Activated CD8-positive, alpha-beta memory T cell treated with anti-CD3 and anti-CD28 coated beads for 48 hours (primary cell): ENCODE results near the gene LILRB3.
"Not testable (repeated sequence)": the region's sequence is repeated elsewhere in the genome, so short reads cannot be mapped to it uniquely, and the experiment has no call there.

ENCODE experiments used
- DNase-seq, 3 experiments: peaks; one replicate each; pipeline ENCODE4 v3.0.0-alpha.2; 2020; ENCODE audit warnings: low read depth in 2 of 3, low spot score in 2 of 3

LILRB3 gene

GRCh38 chr19:54222474-54223276 is at the start of gene LILRB3:
LILRB3 (minus strand) TSS chr19:54223007; CDS start chr19:54222976, 31 bp downstream.
- not testable (repeated sequence) for DNase-seq

- DNase-seq, result not testable (repeated sequence)
These were observed 49.4 kb upstream of the LILRB3 start for GRCh38 chr19:54272181-54272580.

GRCh38 chr19:54271587-54271986 is 48.8 kb upstream of the LILRB3 start:
- DNase-seq, result not testable (repeated sequence)

DNA sequence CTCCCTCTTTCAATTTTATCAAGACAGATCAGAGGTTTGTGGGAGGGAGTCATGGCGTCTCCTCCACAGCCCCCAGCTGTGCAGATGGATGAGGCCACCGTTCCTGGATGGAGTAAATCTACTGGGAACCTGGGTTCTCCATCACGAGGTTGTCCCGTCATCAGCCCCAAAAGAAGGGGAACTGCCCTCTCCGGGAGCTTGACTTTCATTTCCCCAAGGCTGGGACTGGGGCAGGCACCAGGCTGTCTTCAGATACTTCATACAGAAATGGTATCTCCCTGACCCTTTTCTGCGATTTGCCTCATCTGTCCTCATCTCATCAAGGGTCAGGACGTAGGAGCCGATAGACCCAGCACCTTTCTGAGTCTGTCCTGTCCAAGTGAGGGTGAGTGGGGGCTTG is 48.3 kb upstream of the LILRB3 start:
- no peak for DNase-seq

DNA sequence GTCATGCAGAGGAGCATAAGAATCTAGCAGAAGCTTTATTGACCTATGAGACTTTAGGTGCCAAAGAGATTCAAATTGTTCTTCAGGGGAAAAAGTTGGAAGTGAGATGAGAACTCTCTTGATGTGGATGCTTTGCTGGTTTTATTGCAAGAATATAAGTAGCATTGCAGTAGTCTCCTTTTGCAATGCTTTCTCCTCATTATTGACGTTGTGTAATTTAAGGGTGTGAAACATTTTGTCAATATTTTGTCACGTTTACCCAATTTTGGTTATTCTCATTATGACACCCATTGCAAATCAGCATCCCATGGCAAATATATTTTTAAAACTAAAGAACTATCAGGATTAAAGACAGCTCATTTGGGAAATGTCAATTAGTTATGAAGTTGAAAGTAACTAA is 46.1 kb upstream of the LILRB3 start:
- no peak for DNase-seq

GRCh38 chr19:54266133-54266532 is 43.3 kb upstream of the LILRB3 start:
- peak; percentile 18 to 69 (median 45) for DNase-seq

GRCh38 chr19:54262470-54262869 is 39.7 kb upstream of the LILRB3 start:
- no peak for DNase-seq

DNA sequence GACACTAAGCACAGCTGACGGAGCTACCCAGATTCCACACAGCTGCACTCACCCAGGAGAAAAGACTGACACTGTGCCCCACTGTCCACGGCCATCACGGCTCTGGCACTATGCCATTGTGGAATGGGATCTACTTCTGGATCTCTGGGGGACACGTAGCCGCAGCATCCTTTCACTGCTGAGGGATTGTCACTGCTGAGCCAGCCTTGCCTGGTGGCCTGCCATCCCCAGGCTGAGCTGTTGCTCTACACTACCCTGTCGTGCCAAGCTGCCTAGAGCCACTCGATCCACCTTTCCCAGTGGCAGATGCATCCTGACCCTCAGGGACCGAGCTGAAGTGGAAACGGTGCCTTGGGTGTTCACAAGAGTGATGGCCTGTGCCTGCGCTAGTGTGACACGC is 39.3 kb upstream of the LILRB3 start:
- DNase-seq, result no peak

GRCh38 chr19:54257116-54257480 is 34.3 kb upstream of the LILRB3 start, which contains the start of gene LILRB5:
LILRB5 (minus strand) TSS chr19:54257273; CDS start chr19:54257193, 80 bp downstream.
- no peak for DNase-seq

DNA sequence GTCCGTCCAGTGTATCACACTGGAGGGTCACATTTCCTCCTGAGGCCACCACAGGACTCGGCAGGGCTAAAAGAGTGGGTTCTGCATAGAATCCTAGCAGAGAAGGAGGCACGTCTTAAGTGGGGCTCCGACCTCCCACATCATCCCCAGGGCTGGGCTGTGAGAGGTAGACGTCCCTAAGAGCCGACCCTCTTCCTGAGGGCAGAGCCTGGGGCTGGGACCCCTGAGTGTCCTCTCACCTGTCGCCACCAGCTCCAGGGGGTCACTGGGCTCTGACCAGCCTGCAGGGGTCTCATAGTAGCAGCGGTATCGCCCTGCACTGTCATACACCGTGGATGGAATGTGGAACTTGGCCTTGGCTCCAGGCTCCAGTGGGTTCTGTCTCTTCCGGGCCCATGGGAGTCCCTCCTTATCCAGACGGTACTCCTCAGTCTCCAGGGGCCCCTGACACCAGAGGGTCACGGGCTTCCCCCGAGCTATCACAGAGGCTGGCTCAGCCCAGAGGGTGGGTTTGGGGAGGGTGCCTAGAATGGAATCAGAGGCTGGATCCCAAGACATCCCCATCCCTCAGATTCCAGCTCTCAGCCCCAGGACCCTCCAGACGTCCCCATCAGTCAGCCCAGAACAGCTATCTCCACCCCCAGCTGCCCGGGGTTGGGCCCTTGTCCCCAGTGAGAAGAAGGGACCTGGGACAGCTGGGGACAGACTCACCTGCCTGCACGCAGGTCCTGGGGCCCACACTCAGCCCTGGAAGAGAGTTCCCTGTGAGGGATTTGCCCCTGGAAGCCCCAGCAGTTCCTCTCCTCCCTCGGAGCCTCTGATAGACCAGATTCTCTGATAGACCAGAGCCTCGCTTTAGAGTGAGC is 33.7 kb upstream of the LILRB3 start:
- no peak for DNase-seq

DNA sequence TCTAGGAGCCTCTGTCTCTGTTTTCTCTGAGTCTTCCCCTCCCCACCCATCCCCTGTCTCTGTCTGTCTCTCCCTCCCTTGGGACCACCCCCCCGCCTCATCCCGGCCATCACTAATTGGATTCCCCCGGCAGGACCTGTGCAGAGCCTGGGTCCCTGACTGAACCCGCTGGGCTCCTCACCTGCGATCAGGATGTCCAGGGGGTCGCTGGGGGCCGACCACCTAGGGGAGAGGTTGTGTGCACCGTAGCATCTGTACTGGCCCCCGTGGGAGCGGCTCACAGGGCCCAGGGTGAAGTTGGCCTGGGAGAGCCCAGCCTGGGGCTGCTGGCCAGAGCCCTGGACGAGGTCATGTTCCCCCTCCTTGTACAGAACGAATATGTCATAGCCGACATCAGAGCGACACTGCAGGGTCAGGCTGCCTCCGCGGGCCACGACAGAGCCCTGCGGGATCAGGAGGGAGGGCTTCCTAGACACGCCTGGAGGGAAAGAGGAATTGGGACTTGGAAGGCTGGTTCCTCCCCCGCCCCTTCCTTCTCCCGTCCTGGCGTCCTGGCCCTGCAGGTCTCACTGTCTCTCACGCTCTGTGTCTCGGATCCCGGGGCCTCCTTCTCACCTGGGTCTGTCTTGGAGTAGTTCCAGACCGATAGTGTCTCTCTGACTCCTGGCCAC is 32.4 kb upstream of the LILRB3 start:
- DNase-seq, result no peak

- no peak for DNase-seq
These were observed 31.5 kb upstream of the LILRB3 start for GRCh38 chr19:54254195-54254906.

DNA sequence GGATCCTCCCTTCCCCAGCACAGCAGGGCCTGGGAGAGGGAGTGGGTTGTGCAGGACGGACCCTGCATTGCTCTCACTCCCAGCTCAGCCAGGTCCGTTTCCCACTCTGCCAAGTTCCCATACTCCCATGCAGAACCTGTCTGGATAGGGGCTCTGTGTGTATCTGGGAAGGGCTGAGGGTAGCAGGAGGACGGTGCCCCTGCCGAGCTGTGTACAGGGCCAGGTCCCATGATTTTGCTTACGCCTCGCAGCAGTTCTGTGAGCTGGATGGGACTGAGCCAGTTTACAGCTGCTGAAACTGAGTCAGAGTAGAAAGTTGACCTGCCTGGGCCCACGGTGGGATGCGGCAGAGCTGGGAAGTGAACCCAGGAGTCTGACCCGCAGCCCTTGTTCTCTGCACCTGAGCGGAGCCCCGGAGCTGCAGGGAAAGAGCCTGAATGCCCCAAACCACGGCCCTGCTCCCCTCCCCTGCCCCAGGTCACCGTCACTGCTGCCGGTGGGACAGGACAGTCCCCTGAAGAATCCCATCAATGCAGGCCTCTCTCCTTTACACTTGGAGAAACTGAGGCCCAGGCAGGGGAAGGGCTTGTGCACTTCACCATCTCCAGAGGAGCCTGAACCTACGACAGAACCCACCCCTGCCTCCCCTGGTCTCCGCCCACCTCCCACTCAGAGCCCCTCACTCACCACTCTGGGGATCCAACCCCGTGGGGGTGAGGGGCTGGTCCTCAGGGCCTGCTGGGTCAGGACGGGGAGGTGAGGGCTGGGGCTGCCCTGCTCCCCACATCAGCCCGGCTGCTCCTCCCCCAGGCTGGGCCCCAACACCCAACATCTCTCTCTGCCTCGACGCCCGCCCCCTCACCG is 30.8 kb upstream of the LILRB3 start:
- no peak for DNase-seq

GRCh38 chr19:54252845-54253244 is 30.0 kb upstream of the LILRB3 start:
- no peak for DNase-seq

DNA sequence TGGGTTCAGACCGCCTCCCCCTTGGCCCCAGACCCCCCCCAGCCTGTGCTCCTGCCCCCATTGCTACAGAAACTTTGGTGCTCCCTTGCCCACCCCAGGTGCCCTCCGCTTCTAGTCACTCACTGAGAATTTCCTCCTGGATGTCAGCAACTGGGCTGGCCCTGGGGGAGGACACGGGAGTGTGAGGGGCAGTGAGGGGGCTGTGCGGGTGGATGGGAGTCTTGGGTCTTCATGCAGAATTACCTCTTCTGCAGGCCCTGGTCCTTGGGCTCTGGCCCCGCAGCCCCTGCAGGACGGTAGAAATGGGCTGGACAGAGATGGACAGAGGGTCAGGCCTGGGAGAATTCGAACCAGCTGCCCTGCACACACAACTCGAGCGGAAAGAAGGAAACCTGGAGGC is 29.4 kb upstream of the LILRB3 start:
- no peak for DNase-seq

DNA sequence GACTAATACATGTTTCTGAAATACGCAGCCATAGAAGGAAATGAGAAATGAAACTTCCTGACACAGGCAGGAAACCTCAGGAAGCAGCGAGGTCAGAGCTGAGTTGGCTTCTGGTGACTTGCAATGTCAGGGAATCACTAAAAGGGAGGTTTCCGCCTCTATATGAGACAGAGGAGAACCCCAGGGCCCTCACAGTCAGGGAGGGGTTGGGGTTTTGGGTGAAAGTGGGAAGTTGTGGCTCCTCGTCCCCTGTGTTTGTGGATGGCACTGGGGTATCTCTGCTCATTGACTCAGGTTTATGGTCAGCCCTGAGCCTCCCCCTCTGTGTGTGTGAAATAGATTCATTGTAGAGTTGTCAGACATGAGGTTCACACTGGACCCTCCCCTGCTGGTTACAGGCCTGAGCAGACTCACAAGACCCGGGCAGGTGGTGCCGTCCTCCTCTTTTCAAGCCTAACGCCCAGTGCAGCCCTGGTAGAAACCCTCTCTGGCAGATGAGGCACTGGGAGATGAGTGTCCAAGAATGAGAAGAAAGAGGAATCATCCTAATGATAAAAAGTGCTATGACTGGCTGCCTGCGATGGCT is 25.3 kb upstream of the LILRB3 start:
- DNase-seq, result peak in 1 of 3 experiments; percentile 29

- DNase-seq, result no peak
These were observed 24.5 kb upstream of the LILRB3 start for GRCh38 chr19:54247106-54247930.

DNA sequence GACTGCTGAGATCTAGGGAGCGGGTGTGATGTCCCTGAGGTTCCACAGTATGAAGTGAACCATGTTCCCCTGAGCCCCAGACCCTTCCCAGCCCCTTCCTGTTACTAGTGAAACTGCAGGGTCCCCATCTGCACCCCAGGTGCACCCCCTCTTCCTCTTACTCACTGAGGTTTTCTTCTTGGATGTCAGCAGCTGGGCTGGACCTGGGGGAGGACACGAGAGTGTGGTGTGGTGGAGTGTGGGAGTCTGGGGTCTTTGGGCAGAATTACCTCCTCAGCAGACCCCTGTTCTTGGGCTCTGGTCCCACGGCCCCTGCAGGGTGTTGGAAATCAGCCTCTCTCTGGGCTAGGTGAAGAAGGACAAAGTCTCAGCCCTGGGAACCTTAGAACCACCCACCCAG is 23.1 kb upstream of the LILRB3 start:
- DNase-seq, result no peak

- DNase-seq, result not testable (repeated sequence)
These were observed 21.0 kb upstream of the LILRB3 start for GRCh38 chr19:54243809-54244208.
